ENCODE results near the gene CH25H.

DNA sequence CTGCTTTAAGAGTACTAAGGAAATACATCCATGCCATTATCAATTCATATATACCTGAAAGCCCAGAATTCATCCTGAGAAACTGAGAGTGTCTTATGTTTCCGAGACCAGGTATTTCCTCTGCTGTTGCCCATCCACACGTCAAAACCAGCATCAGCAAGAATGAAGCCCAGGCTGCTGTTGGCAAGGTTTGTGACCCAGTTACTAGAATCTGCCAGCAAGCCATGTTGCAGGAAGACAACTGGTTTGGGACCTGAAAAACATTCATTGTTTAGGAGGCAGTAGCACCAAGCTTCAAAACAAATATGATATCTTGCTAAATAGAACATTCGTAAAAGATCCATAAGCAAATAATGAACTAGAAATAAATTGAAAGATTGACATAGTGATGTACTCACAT is 21.0 kb upstream of the CH25H start:
- TF ChIP-seq, protein P1, sequence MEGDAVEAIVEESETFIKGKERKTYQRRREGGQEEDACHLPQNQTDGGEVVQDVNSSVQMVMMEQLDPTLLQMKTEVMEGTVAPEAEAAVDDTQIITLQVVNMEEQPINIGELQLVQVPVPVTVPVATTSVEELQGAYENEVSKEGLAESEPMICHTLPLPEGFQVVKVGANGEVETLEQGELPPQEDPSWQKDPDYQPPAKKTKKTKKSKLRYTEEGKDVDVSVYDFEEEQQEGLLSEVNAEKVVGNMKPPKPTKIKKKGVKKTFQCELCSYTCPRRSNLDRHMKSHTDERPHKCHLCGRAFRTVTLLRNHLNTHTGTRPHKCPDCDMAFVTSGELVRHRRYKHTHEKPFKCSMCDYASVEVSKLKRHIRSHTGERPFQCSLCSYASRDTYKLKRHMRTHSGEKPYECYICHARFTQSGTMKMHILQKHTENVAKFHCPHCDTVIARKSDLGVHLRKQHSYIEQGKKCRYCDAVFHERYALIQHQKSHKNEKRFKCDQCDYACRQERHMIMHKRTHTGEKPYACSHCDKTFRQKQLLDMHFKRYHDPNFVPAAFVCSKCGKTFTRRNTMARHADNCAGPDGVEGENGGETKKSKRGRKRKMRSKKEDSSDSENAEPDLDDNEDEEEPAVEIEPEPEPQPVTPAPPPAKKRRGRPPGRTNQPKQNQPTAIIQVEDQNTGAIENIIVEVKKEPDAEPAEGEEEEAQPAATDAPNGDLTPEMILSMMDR (IDR thresholded peaks at IDR 0.05; ENCODE audit: low read depth, low read length): no peak
- TF ChIP-seq POLR2A (IDR thresholded peaks at IDR 0.05; ENCODE audit: extremely low read depth, insufficient read length) (no peak), MYC (IDR thresholded peaks at IDR 0.05; ENCODE audit: low read depth, low read length) (no peak)
- TF ChIP-seq, protein P2, sequence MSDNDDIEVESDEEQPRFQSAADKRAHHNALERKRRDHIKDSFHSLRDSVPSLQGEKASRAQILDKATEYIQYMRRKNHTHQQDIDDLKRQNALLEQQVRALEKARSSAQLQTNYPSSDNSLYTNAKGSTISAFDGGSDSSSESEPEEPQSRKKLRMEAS (IDR thresholded peaks at IDR 0.05; ENCODE audit: low read depth, low read length): no peak
